ENCODE measurements around the gene MPV17. TPM values are rescaled to one million over a fixed set of nuclear protein-coding genes. Genes with fewer than 3 reads are reported as not detected.
"Not testable (repeated sequence)": the region's sequence is repeated elsewhere in the genome, so short reads cannot be mapped to it uniquely, and the experiment has no call there.

Gene MPV17
- total RNA-seq, 1 donor from 2014 or later: 34.9 TPM

DNA sequence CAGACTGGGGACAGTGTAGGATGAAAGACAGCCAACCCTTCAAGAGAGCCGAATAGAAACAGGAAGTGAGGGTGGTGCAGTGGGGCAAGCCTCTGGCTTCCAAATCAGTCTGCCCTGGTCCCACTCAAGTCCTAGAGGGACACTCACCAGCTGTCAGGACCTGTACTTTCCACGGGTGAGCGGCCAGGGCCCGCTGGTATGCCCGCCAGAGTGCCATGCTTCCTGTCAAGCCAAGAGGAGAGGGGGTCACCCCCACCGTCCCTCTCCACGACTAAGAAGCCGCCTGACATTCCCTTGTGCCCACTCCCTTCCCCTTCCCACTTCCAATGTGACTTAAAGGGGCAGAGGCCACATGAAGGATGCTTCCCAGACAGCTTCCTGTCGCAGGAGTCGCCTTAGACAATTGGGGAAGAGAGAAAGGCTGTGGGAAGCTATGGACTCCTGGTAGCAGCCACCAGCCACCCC, 564 bp downstream of the MPV17 start:
- no peak for DNase-seq

DNA sequence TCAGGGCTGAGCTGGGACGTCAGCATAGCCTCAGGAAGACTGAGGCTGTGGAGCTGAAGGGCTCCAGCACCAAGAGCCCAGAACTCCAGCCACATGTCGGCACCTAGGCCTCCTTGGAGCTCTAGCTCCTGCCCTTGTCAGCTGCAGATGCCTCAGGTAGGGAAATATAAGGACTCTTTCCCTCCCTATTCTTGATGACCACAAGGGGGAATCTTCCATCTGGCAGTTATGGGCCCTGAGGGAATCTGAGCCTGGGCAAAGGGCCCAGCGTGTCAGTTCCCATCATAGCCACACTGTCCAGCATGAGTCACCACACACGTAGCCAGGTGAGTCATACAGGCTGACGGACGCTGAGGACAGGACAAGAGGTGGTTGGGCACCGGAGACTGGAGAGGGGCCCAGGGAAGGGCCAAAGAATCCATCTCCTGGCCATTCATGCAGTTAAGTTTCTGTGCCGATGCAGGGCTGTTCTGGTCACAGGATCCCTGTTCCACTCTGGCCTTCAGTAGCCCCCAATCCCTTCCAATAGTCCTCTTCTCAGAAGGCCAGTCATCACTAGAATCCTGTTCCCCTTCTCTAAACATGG, 1.8 kb downstream of the MPV17 start:
- DNase-seq: no peak

DNA sequence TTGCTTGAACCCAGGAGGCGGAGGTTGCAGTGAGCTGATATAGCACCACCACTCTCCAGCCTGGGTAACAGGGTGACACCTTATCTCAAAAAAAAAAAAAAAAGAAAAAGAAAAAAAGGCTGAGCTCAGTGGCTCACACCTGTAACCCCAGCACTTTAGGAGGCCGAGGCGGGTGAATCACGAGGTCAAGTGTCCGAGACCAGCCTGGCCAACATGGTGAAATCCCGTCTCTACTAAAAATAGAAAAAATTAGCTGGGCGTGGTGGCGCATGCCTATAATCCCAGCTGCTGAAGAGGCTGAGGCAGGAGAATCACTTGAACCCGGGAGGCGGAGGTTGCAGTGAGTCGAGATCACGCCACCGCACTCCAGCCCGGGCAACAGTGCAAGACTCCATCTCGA, 3.1 kb downstream of the MPV17 start:
- DNase-seq: not testable (repeated sequence)

DNA sequence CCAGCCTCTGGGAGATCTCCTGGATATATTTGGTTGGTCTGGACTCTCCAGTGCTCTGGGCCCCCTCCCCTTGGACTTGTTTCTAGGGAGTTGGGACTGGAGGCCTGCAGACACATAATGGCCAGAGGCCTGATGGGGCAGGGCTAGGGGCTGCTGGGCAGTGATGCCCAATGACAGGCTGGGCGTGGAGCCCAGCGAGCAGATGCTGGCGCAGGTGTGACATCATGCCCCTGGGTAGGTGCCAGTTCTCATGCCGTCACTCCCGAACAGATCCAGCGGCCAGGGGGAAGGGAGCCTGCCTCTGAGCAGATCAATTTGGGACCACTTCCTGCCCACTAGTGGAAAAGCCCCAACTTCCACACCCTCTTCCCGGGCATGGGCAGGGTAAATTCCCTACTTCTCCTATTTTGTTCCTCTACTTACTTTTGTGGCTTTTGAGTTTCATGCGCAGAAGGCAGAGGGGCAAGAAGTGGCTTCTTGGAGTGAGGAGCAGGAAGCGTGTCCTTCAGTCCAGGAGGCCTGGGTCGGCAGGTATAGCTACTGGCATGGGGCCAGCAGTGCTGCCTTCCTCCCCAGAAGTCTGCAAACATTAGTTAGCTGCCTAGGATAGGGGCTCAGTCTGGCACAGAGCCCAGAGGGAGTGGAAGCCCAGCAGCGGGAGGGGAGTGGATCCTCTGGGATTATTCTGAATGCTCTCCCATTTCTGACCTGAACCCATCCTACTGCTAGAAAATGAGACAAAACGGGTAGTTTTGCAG, 6.1 kb downstream of the MPV17 start:
- DNase-seq: no peak

DNA sequence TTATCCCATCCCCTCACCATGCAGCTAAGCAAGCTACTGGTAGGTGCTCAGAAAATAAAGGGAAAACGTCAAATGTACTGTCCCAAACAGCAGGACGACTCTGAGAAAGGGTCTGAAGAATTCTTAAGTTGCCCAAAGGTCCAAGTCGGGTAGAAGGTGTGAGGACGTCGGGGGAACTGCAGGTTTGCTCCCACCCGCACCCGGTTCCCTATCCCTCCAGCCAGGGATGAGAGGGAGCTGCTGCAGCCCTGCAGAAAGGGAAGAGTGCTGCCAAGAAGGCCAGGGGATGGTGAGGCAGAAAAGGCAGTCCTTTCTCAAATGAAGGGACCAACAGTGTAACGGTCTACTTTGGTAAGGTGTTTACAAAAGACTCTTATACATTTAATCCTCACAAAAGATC, 7.8 kb downstream of the MPV17 start:
- no peak for DNase-seq

DNA sequence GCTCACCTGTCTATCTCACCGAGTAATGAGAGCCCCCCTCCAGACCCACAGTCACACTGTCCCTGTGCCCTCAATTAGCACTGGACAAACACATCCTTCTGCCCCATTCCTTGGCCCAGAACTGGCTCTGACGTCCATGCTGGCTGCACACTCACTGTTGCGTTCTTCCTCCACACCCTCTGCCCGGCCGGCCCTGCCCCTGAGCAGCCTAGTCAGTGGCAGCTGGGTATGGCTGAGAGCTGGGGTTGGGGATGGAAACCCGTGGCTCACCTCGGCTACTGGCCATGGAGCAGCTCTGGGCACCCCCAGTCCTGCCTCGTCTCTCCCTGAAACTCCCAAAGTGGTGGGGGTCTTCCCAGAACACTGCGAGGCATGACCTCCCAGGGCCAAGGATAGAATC, 8.2 kb downstream of the MPV17 start:
- no peak for DNase-seq

DNA sequence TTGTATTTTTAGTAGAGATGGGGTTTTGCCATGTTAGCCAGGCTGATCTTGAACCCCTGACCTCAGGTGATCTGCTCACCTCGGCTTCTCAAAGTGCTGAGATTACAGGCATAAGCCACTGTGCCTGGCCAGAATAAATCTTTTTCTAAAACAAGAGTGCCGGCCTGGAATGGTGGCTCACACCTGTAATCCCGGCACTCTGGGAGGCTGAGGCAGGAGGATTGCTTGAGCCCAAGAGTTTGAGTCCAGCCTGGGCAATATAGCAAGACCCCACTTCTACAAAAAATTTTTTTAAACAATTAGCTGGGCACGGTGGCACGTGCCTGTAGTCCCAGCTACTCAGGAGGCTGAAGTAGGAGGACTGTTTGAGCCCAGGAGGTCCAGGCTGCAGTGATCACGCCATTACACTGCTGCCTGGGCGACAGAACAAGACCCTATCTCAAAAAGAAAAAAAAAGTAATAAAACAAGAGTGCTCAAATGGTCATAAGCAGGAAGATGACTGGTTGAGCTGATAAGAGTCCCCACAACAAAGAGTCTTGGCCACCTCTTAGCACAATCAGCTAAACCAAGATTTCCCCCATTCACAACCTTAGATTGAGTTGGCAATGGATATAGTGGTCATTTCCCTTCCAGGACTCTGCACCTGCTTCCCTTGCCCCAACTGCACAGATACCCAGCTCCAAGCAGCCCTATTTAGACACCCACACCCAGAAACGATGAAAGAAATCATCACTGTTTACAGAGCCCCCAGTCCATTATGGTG, 8.8 kb downstream of the MPV17 start:
- no peak for DNase-seq

DNA sequence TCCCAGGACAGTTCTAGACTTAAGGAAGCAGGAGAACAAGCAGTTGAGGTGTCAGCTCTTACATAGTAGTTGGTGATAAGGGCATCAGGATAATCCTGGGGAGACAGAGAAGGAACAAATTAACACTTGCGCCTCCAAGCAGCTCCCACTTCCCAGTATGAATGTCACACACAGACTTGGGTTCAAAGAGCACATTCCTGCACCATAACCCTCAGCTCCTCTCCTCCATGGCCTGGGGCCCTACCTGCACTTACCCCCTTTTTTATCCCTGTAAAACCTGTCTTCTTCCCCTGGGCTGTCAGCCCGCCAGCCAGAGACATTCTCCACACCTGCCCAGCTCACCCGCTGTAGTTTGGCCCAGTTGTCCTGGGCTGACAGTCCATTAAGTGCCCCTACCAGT, 10.7 kb downstream of the MPV17 start:
- DNase-seq: no peak

DNA sequence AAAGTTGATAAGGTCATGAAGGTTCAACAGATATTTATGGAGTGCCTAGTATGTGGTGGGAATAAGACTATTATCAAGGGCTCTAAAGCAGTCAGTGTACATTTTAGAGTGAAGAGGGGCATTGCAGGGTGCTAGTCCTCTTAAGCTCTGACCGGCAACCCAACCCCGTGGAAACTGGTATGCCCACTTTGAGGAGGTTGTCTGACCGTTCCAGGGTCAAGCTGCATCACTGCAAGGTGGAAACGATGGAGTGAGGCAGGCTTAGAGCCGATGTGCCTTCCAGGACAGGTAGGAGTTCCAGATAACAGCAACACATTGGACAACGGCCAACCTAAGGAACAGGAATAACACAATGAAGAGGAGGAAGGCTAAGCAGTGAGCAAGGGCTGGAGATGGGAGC, 13.2 kb downstream of the MPV17 start:
- DNase-seq: no peak

DNA sequence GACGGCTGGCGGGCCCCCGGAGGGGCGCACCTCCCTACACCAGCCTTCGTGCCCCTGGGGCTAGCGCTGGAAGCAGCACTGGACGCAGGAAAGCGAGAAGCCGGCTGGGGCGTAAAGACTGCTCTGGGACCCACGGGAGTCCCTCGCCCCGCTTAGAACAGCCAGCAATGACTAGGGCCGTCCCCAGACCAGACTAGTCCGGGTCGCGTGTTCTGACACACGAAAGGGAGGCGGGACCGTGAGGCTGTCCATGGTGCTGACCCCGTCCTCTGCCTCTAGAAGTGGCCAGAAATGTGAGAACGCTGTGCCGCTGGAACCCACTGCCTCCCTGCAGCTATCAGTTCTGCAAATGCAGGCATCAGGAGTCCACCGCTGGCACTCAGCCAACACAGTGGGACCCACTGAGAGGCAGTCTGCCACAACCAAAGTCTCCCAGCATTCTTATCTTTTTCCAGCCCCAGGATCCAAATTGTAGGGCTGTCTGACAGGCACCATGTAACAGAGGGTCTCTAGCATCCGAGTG, 14.5 kb downstream of the MPV17 start, which contains the start of gene UCN:
UCN (minus strand) TSS at position 87 of the 523 bp plus-strand sequence. CDS start 550 bp downstream, outside the sequence.
- DNase-seq: no peak

DNA sequence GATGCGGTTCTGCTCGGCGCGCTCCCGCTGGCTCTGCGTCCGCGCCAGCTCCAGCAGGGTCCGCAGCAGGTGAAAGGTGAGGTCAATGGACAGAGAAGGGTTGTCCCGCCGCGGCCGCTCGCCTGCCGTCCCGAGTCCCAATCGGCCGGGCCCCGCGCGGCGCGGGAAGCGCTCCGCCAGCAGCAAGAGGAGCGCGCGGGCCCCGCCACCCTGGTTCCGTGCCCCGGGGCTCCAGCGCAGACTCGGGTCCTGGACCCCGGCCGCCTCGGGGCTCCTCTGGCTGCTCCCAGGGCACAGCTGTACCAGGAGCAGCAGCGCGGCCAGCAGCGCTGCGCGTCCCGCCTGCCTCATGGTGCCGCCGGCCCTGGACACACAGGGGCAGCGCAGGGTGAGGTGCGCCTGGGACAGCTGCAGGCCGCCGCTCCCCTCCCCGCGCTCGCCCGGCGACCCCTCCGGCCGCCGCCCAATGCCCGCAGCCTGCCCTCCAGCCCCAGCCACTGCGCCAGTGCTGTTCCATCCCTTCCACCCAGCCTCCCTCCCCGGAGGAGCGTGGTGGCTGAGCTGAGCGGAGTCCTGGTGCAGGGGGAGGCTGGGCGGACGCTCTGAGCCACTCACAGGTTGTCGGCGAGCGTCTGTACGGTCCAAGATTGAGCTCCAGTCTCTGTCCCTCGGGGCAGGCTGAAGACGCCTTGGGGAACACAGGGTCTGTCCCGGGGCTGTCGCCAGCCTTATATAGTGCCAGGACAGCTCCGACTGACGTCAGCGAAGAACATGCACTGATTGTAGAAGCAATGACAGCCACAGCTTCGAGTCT, 15.1 kb downstream of the MPV17 start:
- no peak for DNase-seq

DNA sequence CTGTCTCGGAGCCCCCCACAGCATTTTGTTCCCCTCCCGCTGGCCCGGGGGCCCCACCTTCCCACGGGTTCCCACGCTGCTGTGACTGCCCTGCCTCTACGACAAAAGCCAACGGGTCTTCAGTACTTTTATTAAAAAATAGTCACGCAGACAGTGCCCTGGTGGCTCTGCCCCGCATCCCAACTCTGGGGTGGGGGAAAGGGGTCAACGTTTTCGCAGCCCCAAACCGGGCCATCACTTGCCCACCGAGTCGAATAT, 15.7 kb downstream of the MPV17 start:
- DNase-seq: no peak

DNA sequence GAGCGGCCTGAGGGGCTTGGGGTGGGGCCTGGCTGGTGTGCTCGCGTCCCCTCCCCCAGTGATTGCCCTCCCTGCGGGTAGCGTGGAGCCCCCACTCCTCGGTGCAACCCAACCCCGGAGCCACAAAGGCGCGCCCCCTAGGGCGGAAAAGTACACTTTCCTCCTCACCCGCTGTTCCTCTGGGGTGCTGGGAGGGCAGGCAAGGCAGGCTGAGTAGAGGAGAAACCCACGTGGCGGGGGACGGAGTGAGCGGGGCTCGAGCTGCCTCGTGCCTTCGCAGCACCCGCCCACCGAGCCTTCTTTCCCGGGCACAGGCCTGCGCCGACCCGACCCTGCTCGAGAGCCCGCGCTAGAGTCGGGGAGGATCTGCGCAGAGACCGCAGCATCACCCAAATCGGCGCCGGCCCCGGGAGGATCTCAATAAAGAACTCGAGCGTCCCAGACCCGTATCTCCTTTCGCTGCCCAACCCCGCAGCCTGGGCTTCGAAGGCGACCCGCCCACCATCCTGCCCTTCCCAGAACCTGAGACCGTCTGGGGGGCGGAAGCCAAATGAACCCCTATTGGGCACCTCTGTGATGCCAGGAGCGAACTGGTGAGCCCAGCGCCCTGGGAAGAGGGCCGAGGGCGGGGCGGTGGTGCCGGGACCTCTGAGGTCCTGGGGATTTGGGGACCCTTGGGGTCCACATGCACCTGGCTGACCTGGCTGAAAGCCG, 16.2 kb downstream of the MPV17 start:
- no peak for DNase-seq

DNA sequence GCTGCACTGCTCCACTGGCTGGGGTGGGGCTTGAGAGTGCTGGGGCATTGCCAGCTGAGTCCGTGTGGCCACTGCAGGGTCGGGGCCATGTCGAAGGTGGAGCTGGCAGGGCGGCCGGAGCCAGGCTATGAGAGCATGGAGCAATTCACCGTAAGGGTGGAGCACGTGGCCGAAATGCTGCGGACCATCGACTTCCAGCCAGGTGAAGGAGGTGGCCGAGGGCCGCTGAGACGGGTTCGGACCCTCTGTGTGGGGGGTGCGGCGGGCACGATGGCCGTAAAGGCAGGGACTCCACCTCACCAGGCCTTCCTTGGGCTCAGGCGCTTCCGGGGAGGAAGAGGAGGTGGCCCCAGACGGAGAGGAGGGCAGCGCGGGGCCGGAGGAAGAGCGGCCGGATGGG, 16.8 kb downstream of the MPV17 start:
- no peak for DNase-seq

DNA sequence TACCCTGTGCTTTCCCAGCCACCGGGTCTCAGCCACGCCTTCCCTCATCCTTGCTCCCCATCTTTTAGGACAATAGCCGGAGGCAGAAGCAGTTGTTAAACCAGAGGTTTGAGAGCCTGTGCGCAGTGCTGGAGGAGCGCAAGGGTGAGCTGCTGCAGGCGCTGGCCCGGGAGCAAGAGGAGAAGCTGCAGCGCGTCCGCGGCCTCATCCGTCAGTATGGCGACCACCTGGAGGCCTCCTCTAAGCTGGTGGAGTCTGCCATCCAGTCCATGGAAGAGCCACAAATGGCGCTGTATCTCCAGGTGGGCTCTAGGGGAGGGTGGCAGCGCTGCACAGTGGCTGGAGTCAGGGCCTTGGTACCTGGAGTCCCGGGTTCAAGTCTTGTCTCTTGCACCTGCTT, 17.4 kb downstream of the MPV17 start:
- no peak for DNase-seq

DNA sequence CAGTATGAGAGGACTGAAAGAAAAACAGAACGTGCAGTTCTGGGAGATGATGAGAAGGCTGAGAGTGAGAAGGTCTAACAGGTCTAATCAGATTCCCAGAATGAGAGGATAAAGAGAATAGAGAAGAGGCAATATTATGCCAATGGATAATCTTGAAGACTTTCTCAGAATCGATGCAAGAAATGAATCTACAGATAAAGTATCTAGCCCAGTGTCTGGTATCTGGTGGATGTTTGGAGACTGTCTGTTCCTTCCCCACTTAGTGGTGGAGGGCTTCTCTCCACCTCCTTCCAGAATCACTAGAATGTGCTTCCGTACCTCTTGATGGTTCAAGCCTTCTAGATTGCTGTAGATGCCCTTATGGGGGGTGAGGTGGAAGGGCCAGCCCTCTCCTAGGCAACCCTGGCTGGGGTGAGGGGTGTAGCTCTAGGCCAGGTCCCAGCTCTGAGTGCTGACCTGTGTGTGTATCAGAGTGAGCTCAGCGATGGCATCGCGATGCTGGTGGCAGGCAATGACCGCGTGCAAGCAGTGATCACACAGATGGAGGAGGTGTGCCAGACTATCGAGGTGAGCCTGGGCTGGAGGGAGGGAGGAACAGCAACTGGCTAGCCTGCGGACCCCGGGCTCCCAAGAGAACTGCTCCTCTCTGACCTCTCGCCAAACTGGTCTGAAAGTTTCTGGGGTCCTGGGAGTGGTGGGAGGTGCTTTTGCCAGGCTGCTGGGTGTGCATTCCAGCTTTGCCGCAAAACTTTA, 18.2 kb downstream of the MPV17 start:
- no peak for DNase-seq

DNA sequence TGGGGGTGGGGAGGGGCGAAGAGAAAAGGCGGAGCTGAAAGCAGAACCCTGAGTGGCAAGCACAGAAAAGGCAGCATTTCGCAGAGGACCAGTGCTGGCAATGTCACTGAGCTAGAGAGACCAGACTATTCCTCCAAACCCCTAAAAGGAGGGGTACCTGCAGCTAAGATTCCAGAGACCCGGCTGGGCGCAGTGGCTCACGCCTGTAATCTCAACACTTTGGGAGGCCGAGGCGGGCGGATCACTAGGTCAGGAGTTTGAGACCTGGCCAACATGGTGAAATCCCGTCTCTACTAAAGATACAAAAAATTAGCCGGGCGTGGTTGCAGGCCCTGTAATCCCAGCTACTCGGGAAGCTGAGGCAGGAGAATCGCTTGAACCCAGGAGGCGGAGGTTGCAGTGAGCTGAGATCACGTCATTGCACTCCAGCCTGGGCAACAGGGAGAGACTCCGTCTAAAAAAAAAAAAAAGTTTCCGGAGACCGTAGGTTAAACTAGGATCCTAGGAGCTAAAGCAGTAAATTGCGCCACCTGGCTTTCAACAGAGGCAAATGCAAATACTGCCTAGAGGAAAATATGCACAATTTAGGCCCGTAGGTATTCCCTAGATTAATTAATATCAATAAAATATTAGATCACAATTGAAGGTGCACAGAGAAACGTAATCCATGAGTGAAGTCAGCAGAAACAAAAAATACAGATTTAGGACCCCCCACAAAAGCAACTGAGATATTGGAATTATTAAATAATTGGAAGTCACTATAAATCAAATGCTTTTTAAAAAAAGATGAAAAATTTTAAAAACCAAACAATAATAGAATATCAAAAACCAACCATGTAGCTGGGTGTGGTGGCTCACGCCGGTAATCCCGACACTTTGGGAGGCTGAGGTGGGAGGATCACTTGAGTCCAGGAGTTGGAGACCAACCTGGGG, 19.5 kb downstream of the MPV17 start:
- DNase-seq: no peak

DNA sequence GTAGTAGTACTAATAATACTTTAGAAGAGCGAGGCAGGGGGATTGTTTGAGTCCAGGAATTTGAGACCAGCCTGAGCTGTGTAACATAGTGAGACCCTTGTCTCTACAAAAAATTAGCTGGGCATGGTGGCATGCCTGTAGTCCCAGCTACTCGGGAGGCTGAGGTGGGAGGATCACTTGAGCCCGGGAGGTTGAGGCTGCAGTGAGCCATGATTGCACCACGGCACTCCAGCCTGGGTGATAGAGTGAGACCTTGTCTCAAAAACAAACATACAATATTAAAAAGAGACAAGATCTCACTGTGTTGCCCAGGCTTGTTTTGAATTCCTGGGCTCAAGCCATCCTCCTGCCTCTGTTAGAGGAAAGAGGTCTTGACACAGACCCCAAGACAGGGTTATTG, 22.3 kb downstream of the MPV17 start:
- not testable (repeated sequence) for DNase-seq

DNA sequence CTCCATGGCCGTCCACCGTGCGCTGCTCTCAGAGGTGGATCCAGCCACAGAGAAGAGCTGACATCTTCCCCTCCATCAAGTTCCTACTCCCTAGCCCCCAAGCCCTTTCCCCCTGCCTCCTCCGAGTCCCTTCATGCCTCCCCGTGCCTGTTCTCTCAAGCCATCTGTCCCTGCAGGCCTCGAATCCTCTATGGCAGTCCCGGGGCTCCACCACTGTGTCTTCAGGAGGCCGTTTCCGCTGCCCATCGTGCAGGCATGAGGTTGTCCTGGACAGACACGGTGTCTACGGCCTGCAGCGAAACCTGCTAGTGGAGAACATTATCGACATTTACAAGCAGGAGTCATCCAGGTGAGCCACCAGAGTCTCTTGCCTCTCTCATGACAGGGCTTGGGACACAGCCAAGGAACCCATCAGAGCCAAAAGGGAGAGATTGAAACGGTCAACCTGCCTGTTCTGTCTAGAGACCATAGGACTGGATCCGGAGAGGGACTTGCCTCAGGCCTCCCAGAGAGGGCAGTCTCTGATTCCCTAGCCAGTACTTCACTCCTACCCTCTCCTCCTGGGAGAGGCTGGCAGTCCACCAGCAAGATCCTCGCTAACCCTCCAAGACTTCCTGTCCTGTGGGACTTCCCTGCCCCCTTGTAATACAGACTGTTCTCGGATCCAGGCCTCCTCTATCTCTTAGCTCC, 24.4 kb downstream of the MPV17 start:
- DNase-seq: no peak

All from skin of body (tissue), 2 donors.